A673 (cell line): ENCODE data around the gene FLG.

Experiments
- EZH2 ChIP-seq: fragments of 200-600 bp; sonication (generic); IDR thresholded peaks from 2 replicates; pipeline ENCODE4 v1.6.1; 2017; ENCODE audit warnings: borderline replicate concordance, low read depth, mild to moderate bottlenecking, mixed read lengths, antibody characterized with exemption, low read length; ENCODE audit not compliant: poor library complexity, severe bottlenecking
- TF ChIP-seq, protein P1 (sequence below): fragments of 300-800, 200-600 bp; sonication (generic); conservative IDR thresholded peaks from 2 replicates; pipeline ENCODE4 v1.5.1; 2017; ENCODE audit warnings: low read depth, mild to moderate bottlenecking, antibody characterized with exemption, low read length, moderate library complexity, mixed read lengths

DNA sequence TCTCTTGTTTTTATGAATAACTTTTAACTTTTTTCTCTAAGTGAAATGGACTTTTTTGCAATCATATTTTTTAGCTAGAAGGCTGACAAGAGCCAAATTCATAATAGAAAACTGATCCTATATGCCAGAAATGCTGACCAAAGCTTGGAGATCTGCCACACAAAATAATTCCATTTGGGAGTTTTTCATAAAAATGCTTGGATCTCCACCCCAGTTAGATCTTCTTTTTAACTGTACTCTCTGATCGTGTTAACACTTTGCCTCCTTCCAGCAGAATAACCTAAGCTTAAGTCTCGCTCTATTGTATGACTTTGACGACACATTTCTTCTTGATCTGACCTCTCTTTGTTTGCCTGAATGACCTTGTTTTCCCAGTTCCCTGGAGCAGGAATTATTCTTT, 18.0 kb upstream of the FLG start:
- no peak for TF ChIP-seq EZH2
- TF ChIP-seq, protein P1, sequence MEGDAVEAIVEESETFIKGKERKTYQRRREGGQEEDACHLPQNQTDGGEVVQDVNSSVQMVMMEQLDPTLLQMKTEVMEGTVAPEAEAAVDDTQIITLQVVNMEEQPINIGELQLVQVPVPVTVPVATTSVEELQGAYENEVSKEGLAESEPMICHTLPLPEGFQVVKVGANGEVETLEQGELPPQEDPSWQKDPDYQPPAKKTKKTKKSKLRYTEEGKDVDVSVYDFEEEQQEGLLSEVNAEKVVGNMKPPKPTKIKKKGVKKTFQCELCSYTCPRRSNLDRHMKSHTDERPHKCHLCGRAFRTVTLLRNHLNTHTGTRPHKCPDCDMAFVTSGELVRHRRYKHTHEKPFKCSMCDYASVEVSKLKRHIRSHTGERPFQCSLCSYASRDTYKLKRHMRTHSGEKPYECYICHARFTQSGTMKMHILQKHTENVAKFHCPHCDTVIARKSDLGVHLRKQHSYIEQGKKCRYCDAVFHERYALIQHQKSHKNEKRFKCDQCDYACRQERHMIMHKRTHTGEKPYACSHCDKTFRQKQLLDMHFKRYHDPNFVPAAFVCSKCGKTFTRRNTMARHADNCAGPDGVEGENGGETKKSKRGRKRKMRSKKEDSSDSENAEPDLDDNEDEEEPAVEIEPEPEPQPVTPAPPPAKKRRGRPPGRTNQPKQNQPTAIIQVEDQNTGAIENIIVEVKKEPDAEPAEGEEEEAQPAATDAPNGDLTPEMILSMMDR: no peak
